ENCODE results near the gene UGT1A6. TPM values are rescaled to one million over a fixed set of nuclear protein-coding genes. Genes with fewer than 3 reads are reported as not detected.

The UGT1A6 gene
- polyA plus RNA-seq, 10 donors = 0.26 TPM; not detected in 9

DNA sequence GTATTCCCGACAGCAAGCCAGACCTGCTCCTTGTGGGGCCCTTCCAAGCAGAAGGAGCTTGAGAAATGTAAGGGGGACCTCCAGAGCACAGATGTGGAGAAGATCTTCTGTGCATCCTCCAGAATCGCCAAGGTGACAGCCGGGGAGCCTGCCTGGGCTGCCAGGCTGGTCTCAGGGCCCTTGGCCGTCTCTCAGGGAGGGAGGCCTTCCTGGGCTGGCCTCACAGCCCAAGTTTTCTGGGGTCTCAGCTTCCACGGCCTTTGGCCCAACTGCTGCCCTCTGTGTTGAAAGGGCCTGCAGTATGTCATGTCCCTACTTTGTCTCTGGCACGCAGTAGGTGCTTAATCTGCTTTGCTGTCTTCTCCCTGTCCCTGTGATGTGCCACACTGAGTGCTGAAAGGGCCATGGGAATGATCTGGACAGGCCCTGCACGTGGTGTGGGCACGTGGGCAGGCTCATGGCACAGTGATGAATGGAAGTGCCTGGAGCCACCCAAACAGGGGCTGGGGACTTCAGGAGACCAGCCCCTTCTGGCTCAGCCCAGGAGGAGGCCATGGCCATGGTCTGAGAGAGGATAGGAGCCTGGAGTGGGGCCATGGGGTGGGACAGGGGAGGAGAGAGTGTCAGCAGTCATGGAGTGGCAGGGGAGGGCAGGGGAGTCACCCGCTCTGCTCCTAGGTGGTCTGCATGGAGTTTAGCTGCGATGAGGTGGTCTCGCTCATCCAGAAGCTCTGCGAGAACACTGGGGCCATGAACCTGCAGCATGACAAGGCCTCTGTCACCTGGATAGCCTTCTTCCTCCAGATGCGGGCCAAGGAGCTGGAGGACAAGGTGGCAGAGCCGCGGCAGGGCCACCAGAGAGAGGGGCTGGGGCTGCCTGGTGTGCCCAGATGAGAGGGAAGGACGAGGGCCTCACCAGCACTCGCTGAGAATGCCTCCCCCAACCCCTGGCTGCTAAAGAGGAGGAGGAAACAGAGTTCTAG lies 126.2 kb downstream of the UGT1A6 start:
- no peak for DNase-seq

DNA sequence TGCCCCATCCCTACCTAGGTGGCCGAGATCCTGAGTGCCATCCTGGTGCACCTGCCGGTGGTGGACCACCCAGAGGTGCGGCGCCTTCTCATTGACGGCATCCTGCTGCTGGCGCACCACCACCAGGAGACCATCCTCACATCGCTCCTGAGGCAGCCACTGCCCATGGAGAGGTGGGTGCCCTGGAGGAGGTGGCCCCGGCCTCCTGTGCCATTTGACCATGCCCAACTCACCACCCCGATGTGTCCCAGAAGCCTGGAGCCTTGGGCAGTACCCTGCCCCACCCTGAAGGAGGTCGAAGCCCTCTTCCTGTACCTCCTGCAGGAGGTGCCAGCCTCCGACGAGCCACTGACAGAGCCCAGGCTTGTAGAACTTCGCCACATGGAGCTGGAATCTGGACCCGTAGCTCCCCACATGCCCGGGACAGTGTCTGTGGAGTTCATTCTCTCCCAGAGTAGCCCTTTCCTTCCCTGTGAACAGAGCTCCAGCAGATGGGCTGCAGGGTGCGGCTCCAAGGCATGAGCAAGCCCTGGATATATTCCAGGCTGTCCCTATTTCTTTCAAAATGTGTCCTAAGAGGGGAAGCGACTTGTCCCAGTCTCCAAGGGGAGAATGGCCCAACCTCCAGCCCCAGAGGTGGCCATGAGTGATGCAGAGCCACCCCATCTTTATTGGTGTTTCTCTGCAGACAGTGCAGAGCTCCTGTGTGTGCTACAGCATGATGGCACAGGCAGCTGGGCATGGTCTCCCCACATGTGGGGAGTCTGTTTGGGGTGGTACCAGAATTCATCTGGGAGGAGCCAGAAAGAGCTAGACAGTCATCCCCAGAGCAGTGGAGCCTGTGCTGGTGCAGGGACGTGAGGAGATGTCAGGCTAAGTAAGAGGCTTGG lies 127.4 kb downstream of the UGT1A6 start:
- no peak for DNase-seq

DNA sequence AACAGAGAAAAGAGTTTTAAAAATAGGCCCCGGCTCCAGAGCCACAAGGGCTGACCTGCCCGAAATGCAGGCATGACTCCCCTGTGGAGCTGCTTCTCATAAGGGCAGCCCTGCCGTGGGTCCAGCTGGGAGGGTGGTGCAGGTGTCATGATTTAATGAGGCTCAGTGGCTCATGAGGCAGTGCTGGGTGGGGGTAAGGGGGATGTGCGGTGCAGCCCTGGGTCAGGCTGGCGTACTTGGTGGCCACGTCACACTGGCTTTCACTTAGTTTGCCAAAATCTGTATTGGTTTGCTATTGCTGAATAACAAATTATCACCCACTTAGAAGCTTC lies 128.1 kb downstream of the UGT1A6 start:
- DNase-seq = no peak

DNA sequence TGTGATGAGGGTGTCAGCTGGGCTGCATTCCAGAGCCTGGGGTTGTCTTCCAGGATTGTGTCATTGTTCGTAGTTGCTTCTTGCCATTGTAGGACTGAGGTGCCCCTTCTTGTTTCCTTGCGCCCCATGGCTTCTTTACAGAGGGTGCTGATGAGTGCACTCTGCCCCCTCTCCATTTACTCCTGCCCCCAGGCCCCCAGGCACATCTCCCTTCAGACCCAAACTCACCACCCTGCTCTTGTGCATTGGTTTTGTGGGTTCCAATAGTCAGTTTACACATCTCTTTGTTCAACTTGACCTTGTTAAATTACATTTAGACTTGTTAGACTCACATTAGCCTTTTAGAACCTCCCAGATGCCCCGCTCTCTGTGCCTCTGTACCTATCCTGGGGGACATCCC lies 128.5 kb downstream of the UGT1A6 start:
- DNase-seq = no peak

DNA sequence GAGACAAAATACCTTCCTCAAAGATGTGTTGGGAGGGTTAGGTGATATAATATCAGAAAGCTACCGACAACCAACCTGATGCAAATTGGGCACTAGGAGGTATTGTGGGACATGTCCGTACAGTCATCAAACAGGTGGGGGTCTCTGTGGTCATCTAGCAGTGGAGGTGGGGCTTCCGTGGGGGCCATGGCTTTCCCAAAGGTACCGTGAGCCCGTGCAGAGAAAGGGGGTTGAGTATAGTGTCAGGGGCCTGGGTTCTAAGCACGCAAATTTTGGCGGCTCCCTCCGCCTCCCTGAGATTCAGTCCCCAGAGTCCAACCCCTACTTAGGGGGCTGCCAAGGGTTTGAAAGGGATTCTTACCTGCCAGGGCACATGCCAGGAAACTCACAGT lies 129.0 kb downstream of the UGT1A6 start:
- no peak for DNase-seq

DNA sequence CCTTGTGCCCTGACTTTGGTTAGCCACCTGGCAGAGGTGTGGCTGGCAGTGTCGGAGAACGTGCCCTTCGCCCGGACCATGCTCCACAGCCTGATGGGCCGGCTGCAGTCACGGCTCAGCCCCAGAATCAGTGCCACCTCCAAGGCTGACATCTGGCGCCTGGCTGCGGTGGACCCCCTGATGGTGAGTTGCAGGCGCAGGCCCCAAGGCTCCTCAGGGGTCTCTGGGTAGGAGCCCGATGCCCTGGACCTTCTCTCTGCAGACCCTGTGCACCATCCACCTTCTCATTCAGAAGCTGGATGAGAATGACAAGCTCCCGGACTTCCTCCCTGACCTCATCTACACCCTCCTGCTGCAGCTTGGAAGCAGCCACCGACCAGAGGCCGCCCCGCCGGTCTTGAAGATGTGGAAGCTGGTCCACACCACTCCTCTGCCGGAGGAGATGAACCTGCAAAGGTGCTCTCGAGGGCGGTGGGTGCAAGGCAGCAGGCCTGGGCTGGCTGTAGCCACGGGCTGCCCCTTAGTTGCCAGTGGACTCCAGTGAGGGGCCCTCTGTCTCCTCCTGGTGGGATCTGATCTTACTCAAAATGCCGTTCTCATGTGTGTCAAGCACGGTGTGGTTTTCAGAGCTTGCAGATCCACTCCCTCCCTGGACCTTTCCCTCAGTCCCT lies 129.5 kb downstream of the UGT1A6 start:
- DNase-seq = no peak

Other genes with a start within 250 kb of the UGT1A6 start
- 10 to 100 TPM; 17.3 to 39.0 (median 22.3) TPM for gene USP40, start 126.1 kb upstream of the UGT1A6 start, polyA plus RNA-seq (ENCODE audit: insufficient read length in 10 of 10)
- gene UGT1A8, start 75.3 kb upstream of the UGT1A6 start, polyA plus RNA-seq (ENCODE audit: insufficient read length in 10 of 10) = not detected
- gene UGT1A10, start 56.4 kb upstream of the UGT1A6 start, polyA plus RNA-seq (ENCODE audit: insufficient read length in 10 of 10) = not detected
- gene UGT1A9, start 21.0 kb upstream of the UGT1A6 start, polyA plus RNA-seq (ENCODE audit: insufficient read length in 10 of 10) = not detected
- gene UGT1A7, start 11.0 kb upstream of the UGT1A6 start, polyA plus RNA-seq (ENCODE audit: insufficient read length in 10 of 10) = not detected
- not detected for gene UGT1A5, start 20.0 kb downstream of the UGT1A6 start, polyA plus RNA-seq (ENCODE audit: insufficient read length in 10 of 10)
- not detected for gene UGT1A4, start 25.8 kb downstream of the UGT1A6 start, polyA plus RNA-seq (ENCODE audit: insufficient read length in 10 of 10)
- not detected for gene UGT1A3, start 36.2 kb downstream of the UGT1A6 start, polyA plus RNA-seq (ENCODE audit: insufficient read length in 10 of 10)
- under 1 TPM in 5 of 10 donors, not detected in 5; 0.04 to 0.12 (median 0.05) TPM for gene UGT1A1, start 67.4 kb downstream of the UGT1A6 start, polyA plus RNA-seq (ENCODE audit: insufficient read length in 10 of 10)
- under 1 TPM in 1 of 10 donors, not detected in 9; 0.18 TPM for gene MROH2A, start 85.4 kb downstream of the UGT1A6 start, polyA plus RNA-seq (ENCODE audit: insufficient read length in 10 of 10)
- gene HJURP, start 161.6 kb downstream of the UGT1A6 start, polyA plus RNA-seq (ENCODE audit: insufficient read length in 10 of 10) = 10 to 100 TPM in 6 of 10 donors, 1 to 10 TPM in 4; 9.2 to 16.1 (median 10.5) TPM
- under 1 TPM in 3 of 10 donors, not detected in 7; 0.13 to 0.26 (median 0.21) TPM for gene TRPM8, start 224.5 kb downstream of the UGT1A6 start, polyA plus RNA-seq (ENCODE audit: insufficient read length in 10 of 10)

Measured in muscle of back (tissue), 11 donors.